Astrocyte (in vitro differentiated cells and primary cell): Measurements from ENCODE around the gene DSCAM.

Source experiments
- CTCF ChIP-seq: IDR thresholded peaks from 2 replicates; pipeline ENCODE4 v1.5.1; 2011; ENCODE audit warnings: low read depth, mild to moderate bottlenecking, inconsistent platforms, low read length, moderate library complexity; ENCODE audit not compliant: insufficient read depth
- EZH2 ChIP-seq: IDR thresholded peaks from 2 replicates; pipeline ENCODE4 v1.6.1; 2012; ENCODE audit warnings: mild to moderate bottlenecking, low read length, inconsistent platforms; ENCODE audit not compliant: insufficient read depth

- TF ChIP-seq CTCF (no peak), EZH2 (no peak)
These were observed 372.4 kb downstream of the DSCAM start for GRCh38 chr21:40474513-40474912.
